Liver (tissue), 9 donors: ENCODE measurements around the gene KIRREL1. TPM values are rescaled to one million over a fixed set of nuclear protein-coding genes. Genes with fewer than 3 reads are reported as not detected.

Experiments
- DNase-seq: peaks from one replicate; pipeline ENCODE4 v3.0.0-alpha.2; 2017; ENCODE audit warnings: low spot score
- H3K27ac ChIP-seq, 2 donors: one replicate each; pipeline ENCODE4 v1.7.0; 2013; ENCODE audit warnings: inconsistent platforms in 2 of 2, low read length in 2 of 2, control low read depth in 1 of 2, low read depth in 1 of 2, mild to moderate bottlenecking in 1 of 2
- H3K27me3 ChIP-seq, 4 donors: one replicate each; pipeline versions ENCODE4 v1.6.1 to v1.7.0; 2013; ENCODE audit warnings: low read length in 3 of 4, inconsistent platforms in 1 of 4, mild to moderate bottlenecking in 1 of 4, moderate library complexity in 1 of 4; ENCODE audit not compliant: control insufficient read depth in 4 of 4, insufficient read depth in 4 of 4
- H3K36me3 ChIP-seq, 4 donors: one replicate each; pipeline versions ENCODE4 v1.6.1 to v1.7.0; 2013; ENCODE audit warnings: low read length in 3 of 4, mild to moderate bottlenecking in 3 of 4, low read depth in 1 of 4, moderate library complexity in 1 of 4; ENCODE audit not compliant: control insufficient read depth in 4 of 4, insufficient read depth in 3 of 4
- H3K4me1 ChIP-seq, 4 donors: one replicate each; pipeline versions ENCODE4 v1.6.1 to v1.7.0; 2013; ENCODE audit warnings: low read length in 3 of 4, mild to moderate bottlenecking in 3 of 4, moderate library complexity in 1 of 4; ENCODE audit not compliant: control insufficient read depth in 4 of 4, insufficient read depth in 4 of 4
- H3K4me3 ChIP-seq, 3 donors: one replicate each; pipeline versions ENCODE4 v1.6.1 to v1.7.0; 2013; ENCODE audit warnings: low read length in 3 of 3, control low read depth in 1 of 3, low read depth in 1 of 3, mild to moderate bottlenecking in 1 of 3
- H3K9ac ChIP-seq, 2 donors: one replicate each; pipeline ENCODE4 v1.7.0; 2013; ENCODE audit warnings: low read length in 2 of 2, mild to moderate bottlenecking in 2 of 2, moderate library complexity in 2 of 2, control low read depth in 1 of 2, low read depth in 1 of 2
- H3K9me3 ChIP-seq, 4 donors: one replicate each; pipeline versions ENCODE4 v1.6.1 to v1.7.0; 2013; ENCODE audit warnings: low read length in 3 of 4; ENCODE audit not compliant: control insufficient read depth in 4 of 4
- ATF3 ChIP-seq: IDR thresholded peaks from 2 replicates; pipeline ENCODE4 v1.6.1; 2016; ENCODE audit warnings: antibody characterized with exemption
- CTCF ChIP-seq: fragments of 150-350 bp; IDR thresholded peaks from 2 replicates; pipeline ENCODE4 v1.5.1; 2017; ENCODE audit warnings: improper control_type of control experiment, low read depth, low read length; ENCODE audit not compliant: missing input control
- EGR1 ChIP-seq, 2 donors: IDR thresholded peaks; 2 replicates each; pipeline ENCODE4 v1.6.1; 2016 to 2018; ENCODE audit warnings: antibody characterized with exemption in 2 of 2, low read depth in 2 of 2
- FOXA1 ChIP-seq: IDR thresholded peaks from 2 replicates; pipeline ENCODE4 v1.6.1; 2016; ENCODE audit warnings: antibody characterized with exemption
- FOXA2 ChIP-seq: IDR thresholded peaks from 2 replicates; pipeline ENCODE4 v1.6.1; 2016; ENCODE audit warnings: antibody characterized with exemption
- GABPA ChIP-seq, 2 donors: IDR thresholded peaks in 1 of 2; conservative IDR thresholded peaks in 1 of 2; 2 replicates each; pipeline ENCODE4 v1.6.1; 2016; ENCODE audit warnings: antibody characterized with exemption in 2 of 2, mild to moderate bottlenecking in 1 of 2, moderate library complexity in 1 of 2
- HNF4A ChIP-seq, 2 donors: conservative IDR thresholded peaks; 2 replicates each; pipeline ENCODE4 v1.6.1; 2016; ENCODE audit warnings: antibody characterized with exemption in 2 of 2, mild to moderate bottlenecking in 2 of 2
- HNF4G ChIP-seq: IDR thresholded peaks from 2 replicates; pipeline ENCODE4 v1.6.1; 2016; ENCODE audit warnings: antibody characterized with exemption
- JUND ChIP-seq, 2 donors: IDR thresholded peaks; 2 replicates each; pipeline ENCODE4 v1.6.1; 2016; ENCODE audit warnings: antibody characterized with exemption in 2 of 2
- MAX ChIP-seq: IDR thresholded peaks from 2 replicates; pipeline ENCODE4 v1.6.1; 2016; ENCODE audit warnings: antibody characterized with exemption
- NR2F2 ChIP-seq: IDR thresholded peaks from 2 replicates; pipeline ENCODE4 v1.6.1; 2016; ENCODE audit warnings: antibody characterized with exemption
- RAD21 ChIP-seq, 2 donors: IDR thresholded peaks; 2 replicates each; pipeline ENCODE4 v1.6.1; 2016; ENCODE audit warnings: antibody characterized with exemption in 2 of 2, mild to moderate bottlenecking in 2 of 2
- RXRA ChIP-seq, 2 donors: IDR thresholded peaks; 2 replicates each; pipeline ENCODE4 v1.6.1; 2017 to 2018; ENCODE audit warnings: antibody characterized with exemption in 2 of 2, mild to moderate bottlenecking in 1 of 2
- SP1 ChIP-seq: IDR thresholded peaks from 2 replicates; pipeline ENCODE4 v1.6.1; 2018; ENCODE audit warnings: antibody characterized with exemption, mild to moderate bottlenecking
- YY1 ChIP-seq: IDR thresholded peaks from 2 replicates; pipeline ENCODE4 v1.6.1; 2016; ENCODE audit warnings: antibody characterized with exemption, mild to moderate bottlenecking
- WGBS: extraction: QIAGEN DNeasy Blood & Tissue Kit; methylation state at CpG from one replicate; pipeline ENCODE4 v1.1.7; 2013; 5-methylcytosine and 5-hydroxymethylcytosine counted together
- polyA plus RNA-seq, 2 donors: library from polyadenylated mRNA; stranded (reverse) in 1 of 2; unstranded in 1 of 2; fragments of 200-250 nt in 1 of 2; fragments of >200 nt in 1 of 2; fragmentation: Nextera tagmentation in 1 of 2; extraction: Ambion mirVana in 1 of 2; gene quantifications; one replicate each; pipeline versions ENCODE4 v1.2.1 to v1.2.3, GENCODE V29; 2013 to 2015
- total RNA-seq, 2 donors: library from RNA; depleted of rRNA; stranded (reverse); fragments of >200 nt; gene quantifications; one replicate each; pipeline ENCODE4 v1.2.3, GENCODE V29; 2014
- TF ChIP-seq, protein P1 (sequence below): IDR thresholded peaks from 2 replicates; pipeline ENCODE4 v1.6.1; 2016; ENCODE audit warnings: antibody characterized with exemption
- TF ChIP-seq, protein P2 (sequence below): IDR thresholded peaks from 2 replicates; pipeline ENCODE4 v1.6.1; 2016; ENCODE audit warnings: antibody characterized with exemption, mild to moderate bottlenecking
- donor health status: healthy.
- donor health status: healthy.
- donor health status: healthy.
- donor health status: healthy.
- donor health status: healthy.

The KIRREL1 gene
- total and polyA plus RNA-seq, 4 donors = 0.82 to 6.0 (median 3.1) TPM

DNA sequence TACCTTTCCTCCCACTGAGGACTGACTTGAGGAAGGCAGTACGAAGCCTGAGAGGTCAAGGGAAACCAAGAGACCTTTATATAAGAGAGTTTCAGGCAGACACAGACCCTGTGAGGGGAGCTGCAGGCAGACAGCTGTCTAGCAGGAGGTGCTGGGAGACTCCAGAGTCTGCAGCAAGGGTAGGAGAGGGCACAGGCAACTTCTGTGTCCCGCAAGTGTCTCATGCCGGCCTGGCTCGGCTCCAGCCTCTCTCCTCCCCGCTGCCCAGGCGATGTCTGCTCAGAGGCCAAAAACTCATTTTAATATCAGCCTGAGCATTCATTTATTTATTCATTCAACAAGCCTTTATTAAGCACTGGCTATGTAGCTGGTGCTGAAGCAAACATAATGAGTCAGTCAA is 83.0 kb downstream of the KIRREL1 start (continued):
- no peak for TF ChIP-seq HNF4A (conservative IDR thresholded peaks at IDR 0.05)
- TF ChIP-seq, protein P1, sequence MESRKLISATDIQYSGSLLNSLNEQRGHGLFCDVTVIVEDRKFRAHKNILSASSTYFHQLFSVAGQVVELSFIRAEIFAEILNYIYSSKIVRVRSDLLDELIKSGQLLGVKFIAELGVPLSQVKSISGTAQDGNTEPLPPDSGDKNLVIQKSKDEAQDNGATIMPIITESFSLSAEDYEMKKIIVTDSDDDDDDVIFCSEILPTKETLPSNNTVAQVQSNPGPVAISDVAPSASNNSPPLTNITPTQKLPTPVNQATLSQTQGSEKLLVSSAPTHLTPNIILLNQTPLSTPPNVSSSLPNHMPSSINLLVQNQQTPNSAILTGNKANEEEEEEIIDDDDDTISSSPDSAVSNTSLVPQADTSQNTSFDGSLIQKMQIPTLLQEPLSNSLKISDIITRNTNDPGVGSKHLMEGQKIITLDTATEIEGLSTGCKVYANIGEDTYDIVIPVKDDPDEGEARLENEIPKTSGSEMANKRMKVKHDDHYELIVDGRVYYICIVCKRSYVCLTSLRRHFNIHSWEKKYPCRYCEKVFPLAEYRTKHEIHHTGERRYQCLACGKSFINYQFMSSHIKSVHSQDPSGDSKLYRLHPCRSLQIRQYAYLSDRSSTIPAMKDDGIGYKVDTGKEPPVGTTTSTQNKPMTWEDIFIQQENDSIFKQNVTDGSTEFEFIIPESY = no peak
- TF ChIP-seq HNF4G = no peak
- TF ChIP-seq NR2F2 = no peak
- TF ChIP-seq MAX = no peak

DNA sequence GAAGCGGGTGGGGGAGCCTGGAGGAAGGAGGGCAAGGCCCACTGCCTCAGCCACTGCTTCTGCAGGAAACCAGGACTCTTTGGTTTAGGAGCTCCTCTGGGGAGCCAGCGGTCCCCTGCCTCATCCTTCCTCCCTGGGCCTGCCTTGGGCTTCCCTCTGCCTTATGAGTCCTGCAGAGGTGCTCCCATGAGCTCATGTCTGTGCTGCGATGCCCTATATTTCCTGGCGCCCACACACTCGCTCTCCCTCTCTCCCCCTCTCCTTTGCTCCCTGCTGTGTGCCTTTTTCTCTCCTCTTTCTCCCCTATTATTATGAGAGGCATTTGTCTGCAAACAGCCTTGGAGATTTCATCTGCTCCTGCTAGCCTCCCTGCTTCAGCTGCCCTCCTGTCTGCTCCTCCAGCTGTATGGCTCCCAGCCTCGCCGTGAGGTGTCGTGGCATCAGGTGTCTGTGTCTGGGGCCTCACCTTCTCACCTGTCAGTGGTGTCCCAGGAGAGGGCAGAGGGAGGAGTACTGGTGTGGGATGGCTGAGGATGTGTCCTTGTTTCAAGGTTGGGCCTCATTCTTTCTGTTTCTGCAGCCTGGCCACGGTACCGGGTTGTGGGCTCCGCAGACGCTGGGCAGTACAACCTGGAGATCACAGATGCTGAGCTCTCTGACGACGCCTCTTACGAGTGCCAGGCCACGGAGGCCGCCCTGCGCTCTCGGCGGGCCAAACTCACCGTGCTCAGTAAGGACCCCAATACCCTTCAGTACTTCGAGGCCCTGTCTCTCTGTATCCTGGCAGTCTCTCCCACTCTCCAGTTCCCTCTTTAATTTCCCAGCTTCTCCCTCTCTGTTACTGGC is 84.2 kb downstream of the KIRREL1 start:
- Histone ChIP-seq H3K9ac (no peak overlapping the region), H3K27me3 (no peaks in the 10 kb centered on the region), H3K27ac (no peak overlapping the region), H3K4me1 (no peaks in the 10 kb centered on the region), H3K9me3 (no peaks in the 10 kb centered on the region), H3K36me3 (no peaks in the 10 kb centered on the region), H3K4me3 (no peak overlapping the region)
- DNase-seq = no peak
- TF ChIP-seq MAX = no peak
- no peak for TF ChIP-seq JUND (IDR thresholded peaks at IDR 0.05)
- no peak for TF ChIP-seq RXRA (IDR thresholded peaks at IDR 0.05)
- no peak for TF ChIP-seq FOXA2
- TF ChIP-seq GABPA (IDR thresholded peaks at IDR 0.05 in 1 of 2, conservative IDR thresholded peaks at IDR 0.05 in 1 of 2) = no peak
- TF ChIP-seq SP1 = no peak
- TF ChIP-seq EGR1 (IDR thresholded peaks at IDR 0.05; ENCODE audit: low read depth in 2 of 2) = no peak
- TF ChIP-seq, protein P2, sequence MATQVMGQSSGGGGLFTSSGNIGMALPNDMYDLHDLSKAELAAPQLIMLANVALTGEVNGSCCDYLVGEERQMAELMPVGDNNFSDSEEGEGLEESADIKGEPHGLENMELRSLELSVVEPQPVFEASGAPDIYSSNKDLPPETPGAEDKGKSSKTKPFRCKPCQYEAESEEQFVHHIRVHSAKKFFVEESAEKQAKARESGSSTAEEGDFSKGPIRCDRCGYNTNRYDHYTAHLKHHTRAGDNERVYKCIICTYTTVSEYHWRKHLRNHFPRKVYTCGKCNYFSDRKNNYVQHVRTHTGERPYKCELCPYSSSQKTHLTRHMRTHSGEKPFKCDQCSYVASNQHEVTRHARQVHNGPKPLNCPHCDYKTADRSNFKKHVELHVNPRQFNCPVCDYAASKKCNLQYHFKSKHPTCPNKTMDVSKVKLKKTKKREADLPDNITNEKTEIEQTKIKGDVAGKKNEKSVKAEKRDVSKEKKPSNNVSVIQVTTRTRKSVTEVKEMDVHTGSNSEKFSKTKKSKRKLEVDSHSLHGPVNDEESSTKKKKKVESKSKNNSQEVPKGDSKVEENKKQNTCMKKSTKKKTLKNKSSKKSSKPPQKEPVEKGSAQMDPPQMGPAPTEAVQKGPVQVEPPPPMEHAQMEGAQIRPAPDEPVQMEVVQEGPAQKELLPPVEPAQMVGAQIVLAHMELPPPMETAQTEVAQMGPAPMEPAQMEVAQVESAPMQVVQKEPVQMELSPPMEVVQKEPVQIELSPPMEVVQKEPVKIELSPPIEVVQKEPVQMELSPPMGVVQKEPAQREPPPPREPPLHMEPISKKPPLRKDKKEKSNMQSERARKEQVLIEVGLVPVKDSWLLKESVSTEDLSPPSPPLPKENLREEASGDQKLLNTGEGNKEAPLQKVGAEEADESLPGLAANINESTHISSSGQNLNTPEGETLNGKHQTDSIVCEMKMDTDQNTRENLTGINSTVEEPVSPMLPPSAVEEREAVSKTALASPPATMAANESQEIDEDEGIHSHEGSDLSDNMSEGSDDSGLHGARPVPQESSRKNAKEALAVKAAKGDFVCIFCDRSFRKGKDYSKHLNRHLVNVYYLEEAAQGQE = no peak
- no peak for TF ChIP-seq RAD21 (IDR thresholded peaks at IDR 0.05)
- TF ChIP-seq HNF4G = no peak
- TF ChIP-seq YY1 = no peak
- no peak for TF ChIP-seq HNF4A (conservative IDR thresholded peaks at IDR 0.05)
- TF ChIP-seq CTCF = no peak
- TF ChIP-seq FOXA1 = no peak
- TF ChIP-seq NR2F2 = no peak
- no peak for TF ChIP-seq ATF3
- WGBS = 92% methylated on average over 22 of the region's 22 CpGs
